HCT116 (cell line): ENCODE data around the gene CPNE4. TPM values are rescaled to one million over a fixed set of nuclear protein-coding genes. Genes with fewer than 3 reads are reported as not detected.

ENCODE experiments used
- ATAC-seq: fragments of 200-7000 bp; cut with Tn5 transposase; 2 replicates; pipeline ENCODE4 v1.9.1; 2020; ENCODE audit warnings: mild to moderate bottlenecking, moderate library complexity
- BruUV-seq: library from RNA; stranded (reverse); fragments of 400-500 nt; replicated peaks from 2 replicates; lab custom pipeline; 2021; lab: Mats Ljungman, UMichigan
- CTCF ChIA-PET: fragments of 300-600 bp; sonication (Branson Sonifier 250); formaldehyde crosslinking; loops from one replicate; lab custom pipeline; 2021; ENCODE audit warnings: antibody characterized with exemption; lab: Charles Lee
- POLR2A ChIA-PET: fragments of 300-600, 350-600 bp; sonication (Branson Sonifier 250); formaldehyde crosslinking; loops from one replicate; lab custom pipeline; 2021; ENCODE audit warnings: antibody characterized with exemption; lab: Charles Lee
- RAD21 ChIA-PET, 2 experiments: fragments of 300-600 bp; sonication (Branson Sonifier 250); formaldehyde crosslinking; loops; one replicate each; lab custom pipeline; 2023; ENCODE audit warnings: low total read pairs in 2 of 2; ENCODE audit not compliant: uncharacterized antibody in 2 of 2, unreplicated experiment in 2 of 2, low non-redundant PET in 1 of 2; lab: Charles Lee
- DNase-seq: peaks from one replicate; pipeline ENCODE4 v3.0.0-alpha.2; 2010; ENCODE audit warnings: low read depth, low spot score
- H2AFZ ChIP-seq: fragments of 200-600 bp; shearing (Covaris generic), sonication (generic); 2 replicates; pipeline ENCODE4 v1.6.1; 2017; ENCODE audit warnings: low read depth, mixed run types, mixed read lengths, antibody characterized with exemption, low read length; ENCODE audit not compliant: poor library complexity, severe bottlenecking
- H3K27ac ChIP-seq: 2 replicates; pipeline ENCODE4 v1.5.1; 2012; ENCODE audit warnings: low read depth, low read length
- H3K27me3 ChIP-seq: fragments of 200-600 bp; sonication (generic); 2 replicates; pipeline ENCODE4 v1.6.1; 2016; ENCODE audit warnings: mixed run types, low read length, mixed read lengths; ENCODE audit not compliant: insufficient read depth
- H3K36me3 ChIP-seq, 2 experiments: fragments of 200-500 bp in 1 of 2; fragments of 200-600 bp in 1 of 2; sonication (Bioruptor generic) in 1 of 2; sonication (generic) in 1 of 2; 2 replicates each; pipeline versions ENCODE4 v1.5.1 to v1.6.1; 2014 to 2016; ENCODE audit warnings: low read length in 2 of 2, inconsistent platforms in 1 of 2, mixed read lengths in 1 of 2, mixed run types in 1 of 2; ENCODE audit not compliant: insufficient read depth in 2 of 2, control insufficient read depth in 1 of 2
- H3K4me1 ChIP-seq, 2 experiments: fragments of 200-600 bp in 1 of 2; sonication (generic) in 1 of 2; 2 replicates each; pipeline versions ENCODE4 v1.5.1 to v1.6.1; 2012 to 2017; ENCODE audit warnings: low read length in 2 of 2, inconsistent platforms in 1 of 2, mild to moderate bottlenecking in 1 of 2, mixed read lengths in 1 of 2, mixed run types in 1 of 2, moderate library complexity in 1 of 2; ENCODE audit not compliant: insufficient read depth in 2 of 2, control insufficient read depth in 1 of 2
- H3K4me2 ChIP-seq: fragments of 200-600 bp; sonication (generic); 2 replicates; pipeline ENCODE4 v1.6.1; 2017; ENCODE audit warnings: mixed run types, low read length, mixed read lengths
- H3K4me3 ChIP-seq, 2 experiments: fragments of 200-600 bp in 1 of 2; sonication (generic) in 1 of 2; replicated peaks in 1 of 2; 2 replicates each; pipeline ENCODE4 v1.5.1; 2011 to 2016; ENCODE audit warnings: low read length in 2 of 2, control low read depth in 1 of 2, low read depth in 1 of 2, mild to moderate bottlenecking in 1 of 2, mixed read lengths in 1 of 2, mixed run types in 1 of 2
- H3K79me2 ChIP-seq: fragments of 200-600 bp; sonication (generic); 2 replicates; pipeline ENCODE4 v1.6.1; 2017; ENCODE audit warnings: mild to moderate bottlenecking, mixed run types, low read length, moderate library complexity, mixed read lengths; ENCODE audit not compliant: insufficient read depth
- H3K9ac ChIP-seq: fragments of 200-600 bp; sonication (generic); 2 replicates; pipeline ENCODE4 v1.6.1; 2016; ENCODE audit warnings: low read length, mixed read lengths
- H3K9me2 ChIP-seq: fragments of 200-600 bp; sonication (generic), shearing (Covaris generic); 2 replicates; pipeline ENCODE4 v1.6.1; 2017; ENCODE audit warnings: mixed run types, mild to moderate bottlenecking, moderate library complexity; ENCODE audit not compliant: insufficient read depth
- H3K9me3 ChIP-seq, 2 experiments: fragments of 200-500 bp in 1 of 2; fragments of 200-600 bp in 1 of 2; sonication (Bioruptor generic) in 1 of 2; sonication (generic) in 1 of 2; 2 replicates each; pipeline ENCODE4 v1.6.1; 2014 to 2017; ENCODE audit warnings: low read length in 2 of 2, mixed read lengths in 2 of 2, inconsistent platforms in 1 of 2, low read depth in 1 of 2, mild to moderate bottlenecking in 1 of 2, mixed run types in 1 of 2, moderate library complexity in 1 of 2; ENCODE audit not compliant: control insufficient read depth in 1 of 2, insufficient read depth in 1 of 2
- H4K20me1 ChIP-seq: fragments of 200-600 bp; sonication (generic), shearing (Covaris generic); 2 replicates; pipeline ENCODE4 v1.6.1; 2017; ENCODE audit warnings: mixed run types, mild to moderate bottlenecking, moderate library complexity; ENCODE audit not compliant: insufficient read depth
- CBX3 ChIP-seq: IDR thresholded peaks from 2 replicates; pipeline ENCODE4 v1.6.1; 2012; ENCODE audit warnings: low read depth
- EZH2 ChIP-seq: fragments of 200-600 bp; sonication (generic); IDR thresholded peaks from 2 replicates; pipeline ENCODE4 v1.6.1; 2017; ENCODE audit warnings: antibody characterized with exemption, mixed run types
- SIN3A ChIP-seq: IDR thresholded peaks from 2 replicates; pipeline ENCODE4 v1.6.1; 2012; ENCODE audit warnings: low read depth
- ZBTB33 ChIP-seq: IDR thresholded peaks from 2 replicates; pipeline ENCODE4 v1.6.1; 2011; ENCODE audit warnings: mild to moderate bottlenecking, low read length, moderate library complexity; ENCODE audit not compliant: insufficient replicate concordance; ENCODE audit errors: extremely low read depth
- intact Hi-C: fragments of 100-400 bp; cut with micrococcal nuclease; formaldehyde crosslinking; loops from 2 replicates; pipeline ENCODE4 v1.10.0; 2022
- total RNA-seq: library from RNA; stranded (reverse); gene quantifications from one replicate; pipeline ENCODE4 v1.2.1, GENCODE V29; 2021; ENCODE audit not compliant: unreplicated experiment
- TF ChIP-seq, protein P1 (sequence below): IDR thresholded peaks from 2 replicates; pipeline ENCODE4 v1.6.1; 2012; ENCODE audit warnings: low read depth
- TF ChIP-seq, protein P2 (sequence below): IDR thresholded peaks from 2 replicates; pipeline ENCODE4 v1.6.1; 2012

CPNE4 gene
- total RNA-seq, 1 experiment from 2014 or later, result not detected

DNA sequence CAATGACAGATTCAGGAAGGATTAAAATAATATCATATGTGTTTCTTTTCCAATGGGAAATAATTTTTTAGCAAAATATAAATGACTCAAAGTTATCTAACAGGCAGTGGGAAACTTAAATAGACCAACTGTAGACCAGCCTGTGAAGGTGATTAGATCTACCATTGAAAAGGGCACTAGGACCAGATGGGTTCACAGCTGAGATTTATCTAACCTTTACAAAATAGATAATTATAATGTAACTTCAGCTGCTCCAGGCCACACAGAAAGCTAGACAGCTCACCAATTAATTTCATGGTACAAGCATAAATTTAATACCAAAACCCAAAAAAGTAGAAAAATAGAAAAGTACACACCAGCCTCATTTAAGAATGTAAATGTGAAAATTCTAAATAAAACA, 291.7 kb downstream of the CPNE4 start:
- H3K79me2 ChIP-seq, result no peaks in the 10 kb centered on the region
- ChIA-PET POLR2A (no interaction called here), RAD21 (no interaction called here), CTCF (no interaction called here)
- no peak overlapping the region for H3K4me3 ChIP-seq
- intact Hi-C loops, result no loop called here
- H3K36me3 ChIP-seq, result no peaks in the 10 kb centered on the region
- H3K4me2 ChIP-seq, result no peak overlapping the region
- H3K9me3 ChIP-seq, result no peaks in the 10 kb centered on the region
- no peak overlapping the region for H3K9ac ChIP-seq
- no TSS peak for BruUV-seq
- H3K4me1 ChIP-seq, result no peaks in the 10 kb centered on the region
- no peak for ATAC-seq
- no peak overlapping the region for H2AFZ ChIP-seq
- no peak overlapping the region for H3K27ac ChIP-seq
- TF ChIP-seq, protein P1, sequence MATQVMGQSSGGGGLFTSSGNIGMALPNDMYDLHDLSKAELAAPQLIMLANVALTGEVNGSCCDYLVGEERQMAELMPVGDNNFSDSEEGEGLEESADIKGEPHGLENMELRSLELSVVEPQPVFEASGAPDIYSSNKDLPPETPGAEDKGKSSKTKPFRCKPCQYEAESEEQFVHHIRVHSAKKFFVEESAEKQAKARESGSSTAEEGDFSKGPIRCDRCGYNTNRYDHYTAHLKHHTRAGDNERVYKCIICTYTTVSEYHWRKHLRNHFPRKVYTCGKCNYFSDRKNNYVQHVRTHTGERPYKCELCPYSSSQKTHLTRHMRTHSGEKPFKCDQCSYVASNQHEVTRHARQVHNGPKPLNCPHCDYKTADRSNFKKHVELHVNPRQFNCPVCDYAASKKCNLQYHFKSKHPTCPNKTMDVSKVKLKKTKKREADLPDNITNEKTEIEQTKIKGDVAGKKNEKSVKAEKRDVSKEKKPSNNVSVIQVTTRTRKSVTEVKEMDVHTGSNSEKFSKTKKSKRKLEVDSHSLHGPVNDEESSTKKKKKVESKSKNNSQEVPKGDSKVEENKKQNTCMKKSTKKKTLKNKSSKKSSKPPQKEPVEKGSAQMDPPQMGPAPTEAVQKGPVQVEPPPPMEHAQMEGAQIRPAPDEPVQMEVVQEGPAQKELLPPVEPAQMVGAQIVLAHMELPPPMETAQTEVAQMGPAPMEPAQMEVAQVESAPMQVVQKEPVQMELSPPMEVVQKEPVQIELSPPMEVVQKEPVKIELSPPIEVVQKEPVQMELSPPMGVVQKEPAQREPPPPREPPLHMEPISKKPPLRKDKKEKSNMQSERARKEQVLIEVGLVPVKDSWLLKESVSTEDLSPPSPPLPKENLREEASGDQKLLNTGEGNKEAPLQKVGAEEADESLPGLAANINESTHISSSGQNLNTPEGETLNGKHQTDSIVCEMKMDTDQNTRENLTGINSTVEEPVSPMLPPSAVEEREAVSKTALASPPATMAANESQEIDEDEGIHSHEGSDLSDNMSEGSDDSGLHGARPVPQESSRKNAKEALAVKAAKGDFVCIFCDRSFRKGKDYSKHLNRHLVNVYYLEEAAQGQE, result no peak
- TF ChIP-seq EZH2 (no peak), SIN3A (no peak), CBX3 (no peak), ZBTB33 (no peak)
- TF ChIP-seq, protein P2, sequence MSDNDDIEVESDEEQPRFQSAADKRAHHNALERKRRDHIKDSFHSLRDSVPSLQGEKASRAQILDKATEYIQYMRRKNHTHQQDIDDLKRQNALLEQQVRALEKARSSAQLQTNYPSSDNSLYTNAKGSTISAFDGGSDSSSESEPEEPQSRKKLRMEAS, result no peak
- DNase-seq, result no peak
- H3K27me3 ChIP-seq, result peaks cover 30% of the 10 kb centered on the region; the same call in 1 of the 2 replicates
- no peaks in the 10 kb centered on the region for H4K20me1 ChIP-seq
- no peaks in the 10 kb centered on the region for H3K9me2 ChIP-seq
